GM19438 (cell line): Measurements from ENCODE around the gene RAB44.

ENCODE experiments used
- ATAC-seq: cut with Tn5 transposase; IDR thresholded peaks from one replicate; pipeline ENCODE4 v1.9.1; 2021; ENCODE audit warnings: low read depth; ENCODE audit not compliant: unreplicated experiment

The RAB44 gene

GRCh38 chr6:36745836-36746235 lies 48.2 kb downstream of the RAB44 start:
- ATAC-seq = no peak

GRCh38 chr6:36746251-36746650 lies 48.6 kb downstream of the RAB44 start:
- ATAC-seq = no peak

GRCh38 chr6:36749829-36750489 lies 52.3 kb downstream of the RAB44 start:
- ATAC-seq = no peak

GRCh38 chr6:36751091-36751490 lies 53.5 kb downstream of the RAB44 start:
- ATAC-seq = no peak

- ATAC-seq = no peak
Measured at GRCh38 chr6:36751833-36752186, 54.2 kb downstream of the RAB44 start.

- ATAC-seq = no peak
Measured at GRCh38 chr6:36752187-36752885, 54.7 kb downstream of the RAB44 start.

- peak; percentile 48 for ATAC-seq
Measured at GRCh38 chr6:36752886-36753506, 55.4 kb downstream of the RAB44 start.

GRCh38 chr6:36753671-36754405 lies 56.2 kb downstream of the RAB44 start:
- ATAC-seq = no peak

GRCh38 chr6:36754582-36755434 lies 57.2 kb downstream of the RAB44 start:
- no peak for ATAC-seq

- no peak for ATAC-seq
Measured at GRCh38 chr6:36755435-36756348, 58.1 kb downstream of the RAB44 start.

- no peak for ATAC-seq
Measured at GRCh38 chr6:36756786-36757185, 59.2 kb downstream of the RAB44 start.

- ATAC-seq = no peak
Measured at GRCh38 chr6:36757206-36757605, 59.6 kb downstream of the RAB44 start.

GRCh38 chr6:36757943-36758508 lies 60.4 kb downstream of the RAB44 start:
- ATAC-seq = no peak

GRCh38 chr6:36758516-36759147 lies 61.0 kb downstream of the RAB44 start:
- no peak for ATAC-seq

GRCh38 chr6:36759148-36759759 lies 61.6 kb downstream of the RAB44 start:
- no peak for ATAC-seq

- no peak for ATAC-seq
Measured at GRCh38 chr6:36760685-36761435, 63.2 kb downstream of the RAB44 start.

GRCh38 chr6:36762123-36762522 lies 64.5 kb downstream of the RAB44 start:
- no peak for ATAC-seq
